C1 segment of cervical spinal cord (tissue), 14 donors: Measurements from ENCODE around the gene FOXK1.

Experiments used
- DNase-seq, 14 donors: peaks; one replicate each; lab custom pipeline; 2025; lab: John Stamatoyannopoulos, UW

Gene FOXK1

GRCh38 chr7:4763794-4764185, 81.7 kb downstream of the FOXK1 start:
- DNase-seq, result no peak

- DNase-seq, result no peak
These were observed 82.4 kb downstream of the FOXK1 start for GRCh38 chr7:4764402-4765007.

DNA sequence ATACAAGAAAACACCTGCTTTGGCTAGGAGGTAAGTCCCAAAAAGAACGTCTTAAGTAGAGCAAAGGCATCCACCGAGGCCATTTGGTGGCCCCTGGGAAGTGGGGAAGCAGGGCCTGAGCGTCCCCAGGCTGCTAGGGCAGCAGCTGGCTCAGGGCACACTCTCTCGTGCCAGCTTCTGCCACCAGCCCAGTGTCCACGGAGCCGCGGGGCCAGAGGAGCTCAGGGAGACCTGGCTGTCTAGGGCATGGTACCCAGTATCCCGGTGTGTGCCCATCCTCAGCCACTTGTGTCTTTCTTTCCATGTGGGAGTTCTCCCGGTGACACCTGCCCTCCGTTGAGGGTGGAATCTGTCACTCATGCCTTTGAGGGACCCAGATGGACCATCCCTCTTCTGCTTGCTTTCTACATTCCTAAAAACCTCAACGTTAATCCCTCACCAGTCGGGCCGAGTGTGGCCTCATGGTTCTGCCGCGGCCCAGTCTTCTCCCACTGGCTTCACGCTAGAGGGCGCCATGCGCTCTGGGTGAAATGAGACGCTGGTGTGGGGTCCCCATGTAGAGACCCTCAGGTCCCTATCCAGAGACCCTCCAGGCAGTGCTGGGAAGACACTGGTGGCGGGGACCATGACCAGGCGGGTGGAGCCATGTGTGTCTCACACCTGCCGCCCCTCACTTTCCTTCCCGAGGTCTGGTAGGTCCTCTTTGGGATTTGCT, 83.8 kb downstream of the FOXK1 start:
- no peak for DNase-seq

DNA sequence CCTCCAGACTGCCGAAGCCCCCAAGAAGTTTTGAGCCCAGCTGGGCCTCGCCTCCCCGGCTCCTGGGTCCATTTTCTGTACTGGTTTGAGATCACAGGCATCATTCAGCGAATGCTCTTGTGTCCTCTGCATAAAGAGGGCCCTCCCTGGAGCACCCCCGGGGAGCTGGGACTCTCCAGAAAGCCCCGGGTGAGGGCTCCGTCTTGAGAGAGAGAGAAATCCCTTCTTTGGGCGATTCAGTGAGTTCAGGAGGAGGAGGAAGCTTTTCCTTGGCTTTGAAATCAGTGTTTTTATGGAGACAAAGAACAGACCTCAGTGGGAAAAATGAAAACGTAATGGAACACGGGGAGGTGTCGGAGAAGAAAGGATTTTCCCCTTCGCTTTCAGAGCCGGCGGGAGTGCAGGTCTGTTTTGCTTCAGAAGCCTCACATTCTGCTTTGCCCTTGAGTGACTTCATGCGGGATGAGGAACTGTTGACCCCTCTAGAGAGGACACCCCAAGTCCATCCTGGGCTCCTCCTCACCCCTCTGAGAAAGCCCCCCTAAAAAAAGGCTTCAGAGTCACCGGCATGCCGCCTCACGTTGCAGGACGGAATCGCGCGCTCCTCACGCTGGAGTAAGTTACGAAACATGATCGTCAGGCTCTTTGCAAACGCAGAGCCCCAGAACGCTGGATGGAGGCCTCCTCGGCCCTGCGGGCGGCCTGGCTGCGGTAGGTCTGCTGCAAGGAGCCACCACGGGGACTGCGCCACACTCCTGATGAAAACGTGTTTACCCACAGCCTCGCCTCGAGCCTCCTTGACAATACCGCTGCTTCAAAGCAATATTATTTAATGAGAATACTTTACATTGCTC, 84.8 kb downstream of the FOXK1 start:
- DNase-seq, result no peak

DNA sequence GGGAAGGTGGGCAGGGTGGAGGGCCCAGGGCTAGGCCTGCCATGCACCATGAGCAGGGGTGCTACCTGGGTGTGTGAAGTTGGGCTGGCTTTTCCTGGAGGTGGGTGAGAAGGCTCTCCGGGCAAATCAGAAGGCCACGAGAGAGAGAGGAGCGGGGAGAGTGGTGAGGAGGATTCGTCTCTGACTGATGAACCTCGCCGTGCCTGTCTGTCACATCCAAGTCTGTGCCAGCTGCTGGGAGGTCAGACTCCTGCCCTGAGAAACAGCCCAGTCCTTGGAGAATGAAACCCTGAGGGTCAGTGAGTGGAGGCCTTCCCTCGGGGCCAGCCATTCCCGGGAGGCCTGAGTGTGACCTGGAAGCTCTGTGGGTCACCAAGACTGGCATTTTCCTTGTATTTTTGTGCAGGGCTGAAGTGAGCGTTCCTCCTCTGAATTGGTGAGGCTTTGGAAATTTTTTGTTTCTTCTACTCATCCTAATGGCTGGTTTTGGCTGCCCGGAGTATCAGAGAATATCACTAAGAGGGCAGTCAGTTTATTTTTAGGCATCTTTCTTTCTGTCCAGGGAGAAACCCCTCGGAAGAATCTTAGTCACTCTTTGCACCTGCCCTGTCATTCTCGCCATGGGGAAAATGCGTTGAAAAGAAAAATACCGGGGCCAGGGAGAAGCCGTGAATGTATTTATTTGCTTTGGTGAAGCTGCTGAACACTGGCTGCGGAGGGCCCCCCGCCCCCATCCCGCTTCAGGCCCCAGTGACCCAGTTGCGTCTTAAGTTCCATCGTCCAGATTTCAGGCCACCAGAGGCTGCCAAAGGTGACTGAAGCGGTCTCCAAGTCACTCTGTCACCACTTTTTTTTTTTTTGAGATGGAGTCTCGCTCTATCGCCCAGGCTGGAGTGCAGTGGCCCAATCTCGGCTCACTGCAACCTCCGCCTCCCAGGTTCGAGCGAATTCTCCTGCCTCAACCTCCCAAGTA, 86.8 kb downstream of the FOXK1 start:
- DNase-seq, result no peak

GRCh38 chr7:4769761-4770160, 87.7 kb downstream of the FOXK1 start:
- no peak for DNase-seq

DNA sequence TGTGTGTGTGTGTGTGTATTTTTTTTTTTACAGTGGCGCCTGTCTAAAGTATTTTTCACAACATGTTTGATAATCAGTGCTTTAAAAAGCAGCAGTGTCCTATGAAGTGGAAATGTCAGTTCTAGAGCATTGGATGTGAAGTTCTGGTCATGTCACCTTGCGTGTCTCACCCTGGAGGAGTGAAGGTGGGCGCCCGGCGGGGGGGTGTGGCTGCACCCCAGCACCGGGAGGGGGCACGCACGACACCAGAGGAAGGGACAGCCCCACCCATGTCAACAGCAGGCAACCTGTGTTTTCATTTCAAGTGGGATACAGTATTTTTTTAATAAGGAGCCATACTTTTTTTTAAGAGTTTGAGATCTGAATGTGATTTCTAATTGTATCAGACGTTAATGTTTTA, 88.8 kb downstream of the FOXK1 start:
- no peak for DNase-seq

- no peak for DNase-seq
These were observed 89.6 kb downstream of the FOXK1 start for GRCh38 chr7:4771737-4772136.

- no peak for DNase-seq
These were observed 90.2 kb downstream of the FOXK1 start for GRCh38 chr7:4772306-4772705.

DNA sequence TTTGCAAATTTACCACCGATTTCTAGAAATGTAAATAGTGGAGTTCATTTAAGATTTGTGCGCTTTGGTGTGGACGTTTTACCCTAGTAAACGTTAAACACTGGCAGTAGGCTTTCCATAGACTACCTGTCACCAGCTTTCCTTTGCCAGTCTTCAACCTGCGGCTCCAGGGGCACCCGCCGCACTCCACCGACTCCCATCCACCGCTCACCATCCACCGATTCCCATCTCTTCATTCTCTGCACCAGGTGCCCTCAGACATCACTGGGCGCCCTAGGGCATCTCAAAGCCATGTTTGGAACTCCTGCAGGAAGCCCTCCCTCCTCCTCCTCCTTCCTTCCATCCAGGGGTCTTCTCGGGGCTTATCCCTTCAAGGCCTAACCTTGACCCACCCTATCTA, 91.9 kb downstream of the FOXK1 start:
- DNase-seq, result no peak

- DNase-seq, result peak in 1 of 14 donors; percentile 66
These were observed 92.7 kb downstream of the FOXK1 start for GRCh38 chr7:4774658-4775249.

- DNase-seq, result peak; percentile 61 to 96 (median 92)
These were observed 93.3 kb downstream of the FOXK1 start, which contains the start of gene AP5Z1 for GRCh38 chr7:4775250-4775847. AP5Z1 (plus strand) TSS chr7:4775623; CDS start chr7:4775716, 93 bp downstream.

DNA sequence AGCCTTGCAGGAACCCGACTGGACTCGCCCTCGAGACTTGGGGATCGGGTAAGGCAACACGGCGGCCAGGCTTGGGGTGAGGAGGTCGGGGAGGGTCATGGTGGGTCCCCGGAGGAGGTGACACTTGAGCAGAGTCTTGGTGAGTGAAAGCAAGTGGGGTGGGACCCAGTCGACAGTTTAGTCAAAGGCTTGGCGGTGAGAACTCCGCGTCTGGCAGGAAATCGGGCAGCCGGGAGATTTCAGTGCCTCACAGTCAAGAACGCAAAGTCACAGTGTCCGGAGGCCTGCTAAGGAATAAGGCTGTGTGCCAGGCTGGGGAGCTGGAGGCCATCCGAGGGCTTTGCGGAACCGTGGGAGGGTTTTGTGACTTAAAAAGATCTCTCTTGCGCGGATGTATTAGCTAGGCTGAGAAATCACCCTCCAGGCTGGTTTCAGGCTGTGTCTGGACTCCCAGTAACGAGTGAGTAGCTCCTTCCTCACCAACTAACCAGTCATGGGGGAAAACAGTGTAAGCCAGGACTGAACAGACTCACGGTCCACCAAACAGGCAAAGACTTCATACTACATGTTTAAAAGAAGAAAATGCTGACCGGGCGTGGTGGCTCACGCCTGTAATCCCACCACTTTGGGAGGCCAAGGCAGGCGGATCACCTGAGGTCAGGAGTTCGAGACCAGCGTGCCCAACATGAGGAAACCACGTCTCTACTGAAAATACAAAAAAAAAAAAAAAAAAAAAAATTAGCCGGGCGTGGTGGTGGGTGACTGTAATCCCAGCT, 93.9 kb downstream of the FOXK1 start:
- peak in 1 of 14 donors; percentile 43 for DNase-seq

- DNase-seq, result no peak
These were observed 97.0 kb downstream of the FOXK1 start for GRCh38 chr7:4779118-4779517.

DNA sequence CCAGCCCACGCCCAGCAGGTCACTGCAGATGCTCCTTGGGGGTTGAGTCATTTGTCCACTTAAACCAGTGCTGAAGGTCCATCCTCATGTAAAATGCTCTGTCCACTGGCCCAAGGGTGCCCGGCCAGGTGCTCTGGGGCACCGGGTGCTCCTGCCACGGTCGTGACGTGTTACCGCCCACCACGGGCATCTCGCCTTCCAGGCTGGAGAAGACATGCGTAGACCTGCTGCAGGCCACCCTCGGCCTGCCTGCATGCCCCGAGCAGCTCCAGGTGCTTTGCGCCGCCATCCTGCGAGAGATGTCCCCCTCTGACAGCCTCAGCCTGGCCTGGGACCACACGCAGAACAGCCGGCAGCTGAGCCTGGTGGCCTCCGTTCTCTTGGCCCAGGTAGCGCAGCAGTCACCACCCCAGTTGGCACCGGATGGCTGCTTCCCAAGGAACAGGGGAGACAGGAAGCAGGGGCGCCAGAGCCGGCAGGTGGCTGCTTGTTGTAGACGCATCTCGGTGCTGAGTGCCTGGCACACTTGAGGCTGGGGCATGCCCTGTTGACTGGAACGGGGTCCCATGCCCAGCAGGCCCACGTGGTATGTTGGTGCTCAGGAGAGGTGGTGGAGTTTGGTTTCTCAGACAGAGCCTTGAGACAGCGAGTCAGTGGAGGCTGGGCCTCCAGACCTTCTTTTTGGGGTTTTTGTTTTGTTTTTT, 99.4 kb downstream of the FOXK1 start:
- no peak for DNase-seq

DNA sequence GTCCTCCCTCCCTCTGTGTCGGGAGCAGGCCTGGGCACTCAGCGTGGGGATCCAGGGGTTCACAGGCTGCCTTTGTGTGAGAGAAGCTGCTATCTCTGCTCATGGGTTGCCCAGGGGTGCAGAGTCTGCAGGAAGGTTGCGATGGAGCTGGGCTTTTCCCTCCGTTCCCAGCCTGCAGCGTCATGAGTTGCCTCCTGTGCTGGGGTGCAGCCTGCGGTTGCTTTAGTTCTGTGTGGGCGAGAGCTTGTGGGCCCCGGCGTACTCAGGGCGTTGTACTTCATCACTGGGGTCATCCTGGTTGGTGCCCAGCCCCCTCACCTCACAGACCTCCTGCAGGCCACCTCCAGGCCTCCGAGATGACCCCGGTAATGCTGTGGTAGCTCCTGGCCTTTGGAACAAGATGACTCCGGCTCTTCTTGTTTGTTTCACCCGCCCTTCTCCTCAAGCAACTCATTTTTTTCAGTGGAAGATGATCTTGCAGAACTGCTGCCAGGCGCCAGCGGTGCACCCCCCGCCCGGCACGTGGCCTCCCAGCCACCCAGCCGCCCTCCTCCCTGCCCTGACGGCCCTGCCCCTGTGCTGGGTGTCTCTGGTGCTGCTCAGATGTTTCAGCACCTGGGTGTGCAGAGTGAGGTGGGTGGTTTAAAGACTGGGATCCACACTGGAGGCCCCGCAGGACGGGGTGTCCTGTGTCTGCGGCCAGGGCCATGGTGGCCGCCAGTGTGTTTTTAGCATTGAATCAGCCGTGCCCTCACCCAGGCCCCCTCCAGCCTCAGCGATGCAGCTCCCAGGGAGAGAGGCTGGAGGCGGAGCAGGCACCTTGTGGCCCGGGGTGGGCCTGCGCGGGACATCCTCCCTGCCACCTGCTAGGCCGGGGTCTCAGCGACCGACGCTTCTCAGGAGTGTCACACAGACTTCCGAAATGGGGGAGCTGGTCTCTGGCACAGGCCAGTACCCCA, 100.5 kb downstream of the FOXK1 start:
- no peak for DNase-seq

GRCh38 chr7:4783292-4783652, 101.2 kb downstream of the FOXK1 start:
- no peak for DNase-seq

- no peak for DNase-seq
These were observed 101.8 kb downstream of the FOXK1 start for GRCh38 chr7:4783762-4784351.
